ENCODE results near the gene NR2F1.

Gene NR2F1

GRCh38 chr5:93577854-93578812 is 4.9 kb upstream of the NR2F1 start:
- no peak for DNase-seq (ENCODE audit: low spot score)

- no peak for DNase-seq (ENCODE audit: low spot score)
Observed at GRCh38 chr5:93578813-93579691, 4.0 kb upstream of the NR2F1 start.

GRCh38 chr5:93579692-93580062 is 3.3 kb upstream of the NR2F1 start:
- DNase-seq (ENCODE audit: low spot score), result peak; percentile 52

- no peak for DNase-seq (ENCODE audit: low spot score)
Observed at GRCh38 chr5:93580063-93580926, 2.7 kb upstream of the NR2F1 start.

- DNase-seq (ENCODE audit: low spot score), result no peak
Observed at GRCh38 chr5:93580927-93581445, 2.0 kb upstream of the NR2F1 start, which contains the start of gene NR2F1-AS1. Gene NR2F1-AS1 (minus strand): TSS chr5:93581219.

- DNase-seq (ENCODE audit: low spot score), result no peak
Observed at GRCh38 chr5:93582167-93582462, 907 bp upstream of the NR2F1 start.

GRCh38 chr5:93583439-93583767 is 381 bp downstream of the NR2F1 start:
- DNase-seq (ENCODE audit: low spot score), result no peak

GRCh38 chr5:93583768-93584595 is 960 bp downstream of the NR2F1 start:
- DNase-seq (ENCODE audit: low spot score), result peak; percentile 52

GRCh38 chr5:93584596-93585040 is 1.6 kb downstream of the NR2F1 start:
- no peak for DNase-seq (ENCODE audit: low spot score)

- peak; percentile 68 for DNase-seq (ENCODE audit: low spot score)
Observed at GRCh38 chr5:93585041-93585766, 2.2 kb downstream of the NR2F1 start.

GRCh38 chr5:93585767-93586385 is 2.9 kb downstream of the NR2F1 start:
- no peak for DNase-seq (ENCODE audit: low spot score)

- DNase-seq (ENCODE audit: low spot score), result no peak
Observed at GRCh38 chr5:93586736-93587596, 3.9 kb downstream of the NR2F1 start.

GRCh38 chr5:93587597-93588351 is 4.8 kb downstream of the NR2F1 start:
- no peak for DNase-seq (ENCODE audit: low spot score)

- no peak for DNase-seq (ENCODE audit: low spot score)
Observed at GRCh38 chr5:93588352-93589151, 5.5 kb downstream of the NR2F1 start.

GRCh38 chr5:93589152-93589828 is 6.3 kb downstream of the NR2F1 start:
- no peak for DNase-seq (ENCODE audit: low spot score)

- no peak for DNase-seq (ENCODE audit: low spot score)
Observed at GRCh38 chr5:93589829-93590215, 6.8 kb downstream of the NR2F1 start.

- no peak for DNase-seq (ENCODE audit: low spot score)
Observed at GRCh38 chr5:93590493-93590892, 7.5 kb downstream of the NR2F1 start.
